ENCODE results near the gene CRYBA2.

CRYBA2 gene

GRCh38 chr2:218998414-218999002, 5.3 kb upstream of the CRYBA2 start:
- no peak for DNase-seq

GRCh38 chr2:218997731-218998130, 4.5 kb upstream of the CRYBA2 start:
- DNase-seq = no peak

DNA sequence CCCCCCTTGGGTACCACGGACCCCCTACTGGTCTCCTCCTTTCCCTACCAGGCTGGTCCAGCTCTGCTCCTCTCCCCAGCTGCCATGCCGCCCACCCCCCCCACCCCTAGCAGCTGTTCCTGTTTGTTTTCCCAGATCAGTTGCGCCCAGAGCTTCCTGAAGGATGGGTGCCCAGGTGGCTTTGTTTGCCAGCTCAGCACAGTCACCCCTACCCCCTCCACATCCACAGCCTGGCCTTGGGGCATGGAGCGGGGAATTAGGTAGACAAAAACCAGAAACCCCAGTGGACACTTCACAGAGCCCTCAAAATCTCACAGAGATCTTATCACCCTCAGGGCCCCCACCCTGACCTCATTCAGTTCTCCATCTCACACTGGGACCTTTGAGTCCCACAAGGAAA, 3.7 kb upstream of the CRYBA2 start:
- DNase-seq = no peak

- DNase-seq = peak; percentile 76
These were observed 2.9 kb upstream of the CRYBA2 start for GRCh38 chr2:218995972-218996711.

DNA sequence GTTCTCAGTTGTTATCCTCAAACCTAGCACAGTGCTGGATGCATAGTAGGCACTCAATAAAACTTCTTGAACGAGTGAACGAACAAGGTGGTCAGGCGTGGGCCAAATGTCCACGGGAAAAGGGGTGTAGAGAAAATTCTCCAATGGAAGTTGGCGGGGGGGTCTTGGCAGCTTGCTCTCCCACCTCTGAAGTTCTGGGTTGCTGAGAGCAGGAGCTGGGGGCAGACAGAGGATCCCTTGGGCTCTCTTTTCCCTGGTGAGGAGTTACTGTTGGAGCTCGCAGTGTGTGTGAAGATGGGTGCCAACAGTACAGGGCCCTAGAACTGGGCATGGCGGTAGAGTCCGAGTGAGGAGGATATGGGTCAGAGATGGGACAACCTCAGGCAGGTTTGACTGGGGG, 2.3 kb upstream of the CRYBA2 start:
- DNase-seq = no peak

- DNase-seq = no peak
These were observed 398 bp downstream of the CRYBA2 start for GRCh38 chr2:218992703-218993344.

DNA sequence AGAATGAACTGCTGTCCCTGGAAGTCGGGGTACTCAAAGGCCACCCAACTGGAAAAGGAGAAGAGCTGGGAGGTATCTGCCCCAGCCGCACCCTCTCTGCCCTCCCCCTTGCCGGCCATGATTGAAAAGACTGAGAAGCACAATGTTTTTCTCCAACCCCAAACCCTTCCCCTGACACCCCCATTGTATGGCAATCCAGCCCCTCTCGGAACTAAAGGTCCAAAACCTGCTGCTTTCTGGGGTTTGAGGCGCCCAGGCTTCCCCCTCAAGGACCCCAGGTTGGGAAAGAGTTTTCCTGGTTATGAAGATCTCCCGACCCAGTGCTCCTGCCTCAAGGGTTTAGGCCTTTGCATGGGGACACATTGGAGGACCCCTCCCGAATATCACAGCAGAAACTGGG, 1.0 kb downstream of the CRYBA2 start:
- DNase-seq = no peak

DNA sequence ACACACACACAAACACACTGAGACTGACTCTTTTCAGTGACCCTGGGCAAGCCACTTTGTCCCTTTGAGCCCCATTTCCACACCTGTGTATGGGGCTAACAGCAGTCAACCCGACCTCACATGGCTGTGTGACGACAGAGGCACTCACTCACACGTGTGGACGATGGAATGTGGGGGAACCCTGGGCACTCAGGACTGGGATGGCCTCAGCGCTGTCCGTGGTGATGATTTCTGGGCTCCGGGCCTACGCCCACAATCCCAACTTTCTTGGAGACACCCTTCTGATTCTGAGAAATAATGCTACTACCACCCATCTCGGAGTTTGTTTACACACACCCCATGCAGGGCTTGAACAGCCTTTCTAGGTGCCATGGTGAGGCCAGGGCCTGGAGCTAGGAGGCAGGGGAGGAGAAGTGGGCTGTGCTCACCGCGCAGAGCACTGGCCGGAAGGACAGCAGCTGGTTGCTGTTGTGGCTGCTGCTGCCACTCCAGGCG, 1.5 kb downstream of the CRYBA2 start:
- DNase-seq = no peak

DNA sequence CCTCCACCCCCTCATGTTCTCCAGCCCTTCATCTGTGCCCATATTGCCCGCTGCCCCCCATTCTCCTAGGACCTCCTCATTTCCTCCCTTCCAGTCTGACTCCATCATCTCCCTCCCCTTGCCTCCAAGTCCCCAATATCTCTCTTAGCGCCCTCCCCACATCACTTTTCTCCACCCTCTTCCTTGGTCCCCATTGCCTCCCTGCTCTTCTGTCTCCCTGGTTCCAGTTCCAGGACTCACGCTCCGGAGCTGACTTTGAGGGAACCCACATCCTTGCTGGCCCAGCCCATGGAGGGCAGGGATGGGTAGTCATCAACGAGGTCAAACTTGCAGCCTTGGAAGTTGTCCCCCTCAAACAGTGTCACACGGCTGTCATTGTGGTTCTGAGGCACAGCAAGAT, 2.6 kb downstream of the CRYBA2 start:
- DNase-seq = no peak

DNA sequence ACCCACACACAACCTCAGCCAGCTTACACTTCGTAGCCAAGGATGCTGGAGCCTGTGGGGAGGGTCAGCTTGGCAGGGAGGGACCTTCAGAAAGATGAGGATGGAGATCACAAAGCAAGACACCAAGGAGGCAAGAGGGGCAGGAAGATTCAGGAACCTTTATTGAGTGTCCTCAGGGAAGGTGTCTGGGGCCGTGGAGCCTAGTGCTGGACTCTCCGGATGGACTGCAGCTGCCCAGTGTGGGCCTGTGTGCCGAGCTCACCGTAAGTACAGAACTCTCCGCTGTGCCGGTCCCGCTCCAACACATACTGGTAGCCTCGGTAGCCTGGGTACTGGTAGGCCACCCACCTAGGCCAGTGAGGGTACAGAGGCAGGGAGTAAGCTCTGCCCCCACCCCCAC, 3.2 kb downstream of the CRYBA2 start:
- DNase-seq = no peak

DNA sequence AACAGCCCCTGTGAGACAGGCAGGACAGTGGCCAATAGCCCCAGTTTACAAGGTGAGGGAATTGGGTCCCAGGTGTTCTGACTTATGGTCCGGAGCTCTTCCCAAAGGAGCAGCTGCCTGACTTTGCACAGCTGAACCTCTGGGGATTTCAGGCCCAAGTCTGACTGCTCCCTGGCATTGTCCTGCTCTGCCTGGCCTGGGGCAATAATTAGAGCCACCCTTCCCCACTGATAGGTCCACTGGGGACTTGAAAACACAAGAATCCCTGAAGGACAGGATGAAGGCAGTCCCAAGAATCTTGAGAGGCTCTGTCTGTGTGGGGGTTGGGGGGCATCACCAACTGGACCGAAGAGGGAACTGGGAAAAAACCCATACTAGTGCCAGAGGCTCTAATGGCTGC, 4.6 kb downstream of the CRYBA2 start:
- DNase-seq = no peak

- DNase-seq = no peak
These were observed 5.1 kb downstream of the CRYBA2 start for GRCh38 chr2:218988164-218988563.

DNA sequence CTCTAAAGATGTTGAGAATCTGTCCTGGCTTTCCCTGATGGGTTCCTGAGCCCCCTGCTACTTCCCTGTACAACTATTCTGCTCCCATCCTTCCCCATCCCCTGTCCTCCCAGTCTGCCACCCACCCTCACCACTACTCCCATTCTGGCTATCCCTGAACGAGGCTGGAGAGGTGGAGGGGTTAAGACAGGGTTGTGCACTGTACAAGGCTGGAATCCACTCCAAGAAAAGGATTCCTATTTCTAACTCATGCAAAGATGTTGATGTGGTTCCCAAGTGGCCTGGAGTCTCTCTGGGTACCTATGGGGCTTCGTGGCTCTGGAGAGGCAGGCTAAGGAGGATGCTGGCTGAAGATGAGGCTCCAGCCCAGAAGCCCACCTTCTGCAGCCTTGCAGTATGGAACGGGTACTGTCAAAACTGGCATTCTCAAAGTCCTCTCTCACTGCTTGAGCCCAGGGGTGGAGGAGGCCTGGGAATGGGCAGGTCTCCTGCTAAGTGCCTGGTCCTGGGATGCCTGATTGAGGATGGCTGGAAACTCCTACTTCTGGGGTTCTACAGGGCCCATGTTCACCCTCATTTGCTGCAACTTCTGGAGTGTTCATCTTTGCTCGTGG, 7.0 kb downstream of the CRYBA2 start:
- no peak for DNase-seq

- DNase-seq = no peak
These were observed 7.7 kb downstream of the CRYBA2 start for GRCh38 chr2:218985325-218986091.

DNA sequence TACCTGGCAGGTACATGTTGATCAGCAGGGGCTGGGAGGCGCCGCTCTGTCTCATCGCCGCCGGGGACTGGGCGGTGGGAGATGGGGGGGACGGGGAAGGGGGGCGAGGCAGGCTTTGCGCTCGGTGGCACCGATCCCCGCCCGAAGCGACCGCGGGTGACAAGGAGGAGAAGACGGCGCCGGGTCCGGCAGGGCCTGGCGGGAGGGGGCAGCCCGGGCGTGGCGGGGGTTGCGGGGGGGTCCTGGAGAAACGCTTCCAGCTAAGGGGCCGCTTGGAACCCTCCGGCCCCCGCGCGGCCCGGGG, 8.2 kb downstream of the CRYBA2 start, which contains the start of gene FEV:
FEV (minus strand) TSS at position 164 of the 304 bp plus-strand sequence; CDS start at position 55, 109 bp downstream.
- DNase-seq = no peak

- DNase-seq = no peak
These were observed 8.8 kb downstream of the CRYBA2 start for GRCh38 chr2:218984239-218985020.

DNA sequence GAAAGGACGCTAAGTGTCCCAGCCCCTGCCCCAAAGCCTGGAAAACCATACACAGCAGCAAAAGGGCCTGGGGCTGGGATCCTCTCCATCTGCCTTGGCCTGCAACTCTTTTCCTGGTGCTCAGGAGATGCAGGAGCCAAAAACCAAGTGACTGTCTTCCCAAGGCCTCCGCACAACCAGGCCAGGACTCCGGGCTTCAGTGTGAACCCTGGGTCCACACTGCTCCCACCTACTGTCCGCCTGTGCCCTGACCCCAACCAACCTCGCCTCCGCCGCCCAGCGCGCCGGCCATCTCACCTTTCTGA, 9.3 kb downstream of the CRYBA2 start:
- DNase-seq = no peak

- no peak for DNase-seq
These were observed 9.8 kb downstream of the CRYBA2 start for GRCh38 chr2:218983263-218983933.

DNA sequence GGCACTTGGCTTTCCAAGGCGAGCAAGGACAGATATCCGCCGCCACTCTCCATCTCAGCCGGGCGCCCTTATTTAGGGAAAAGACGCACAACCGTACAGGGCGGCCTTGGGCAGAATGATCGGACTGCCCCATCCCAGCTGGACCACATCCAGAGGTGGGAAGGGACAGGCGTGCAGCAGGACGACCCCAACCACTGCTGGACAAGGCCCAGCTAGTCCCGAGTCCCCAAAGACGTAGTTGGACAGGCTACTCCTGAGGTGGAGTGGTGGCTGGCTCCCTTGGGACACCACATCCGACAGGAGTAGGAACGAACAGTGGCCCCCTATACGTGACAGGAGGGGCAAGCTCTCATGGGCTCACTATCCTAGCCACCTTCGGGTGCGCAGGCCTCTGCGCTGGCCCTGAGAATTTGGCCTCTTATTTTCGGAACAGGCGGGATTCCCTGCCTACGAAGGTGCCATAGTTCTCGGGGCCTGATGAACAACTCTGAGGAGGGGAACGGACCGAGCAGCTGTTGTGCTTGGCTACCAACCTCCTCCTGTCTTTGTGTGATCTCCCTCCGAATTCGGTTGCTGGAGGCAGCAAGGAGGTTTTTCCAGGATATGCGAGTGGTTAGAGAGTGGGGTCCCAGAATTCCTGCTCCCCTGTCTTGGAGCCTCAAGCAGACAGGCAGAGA, 10.5 kb downstream of the CRYBA2 start:
- no peak for DNase-seq

- DNase-seq = peak; percentile 30
These were observed 11.2 kb downstream of the CRYBA2 start for GRCh38 chr2:218981881-218982585.
